SU-DHL-6 (cell line): ENCODE results near the gene PAWR.

Source experiments
- H2AFZ ChIP-seq: fragments of 200-600 bp; sonication (generic); 2 replicates; pipeline ENCODE4 v1.6.1; 2014; ENCODE audit warnings: low read depth, mild to moderate bottlenecking, moderate library complexity, mixed read lengths, antibody characterized with exemption, low read length; ENCODE audit not compliant: severe bottlenecking
- H3F3A ChIP-seq: fragments of 200-600 bp; shearing (Covaris generic); 2 replicates; pipeline ENCODE4 v1.6.0; 2016; ENCODE audit warnings: antibody characterized with exemption, mild to moderate bottlenecking; ENCODE audit not compliant: insufficient read depth
- H3K27ac ChIP-seq: fragments of 200-600 bp; sonication (generic); 2 replicates; pipeline ENCODE4 v1.5.1; 2016; ENCODE audit warnings: low read depth, mild to moderate bottlenecking, low read length, moderate library complexity, mixed read lengths
- H3K27me3 ChIP-seq: fragments of 200-600 bp; sonication (generic), shearing (Covaris generic); 2 replicates; pipeline ENCODE4 v1.6.0; 2014; ENCODE audit warnings: mild to moderate bottlenecking, low read length
- H3K36me3 ChIP-seq: fragments of 200-600 bp; sonication (generic); 2 replicates; pipeline ENCODE4 v1.6.1; 2014; ENCODE audit warnings: mild to moderate bottlenecking, low read length, mixed read lengths
- H3K4me2 ChIP-seq: fragments of 300-600, 200-600 bp; shearing (Covaris generic), sonication (generic); 2 replicates; pipeline ENCODE4 v1.6.0; 2014; ENCODE audit warnings: low read length, low read depth, mild to moderate bottlenecking; ENCODE audit not compliant: poor library complexity, severe bottlenecking
- H3K4me3 ChIP-seq: fragments of 200-600 bp; sonication (generic); 2 replicates; pipeline ENCODE4 v1.5.1; 2014; ENCODE audit warnings: antibody characterized with exemption, low read length, mild to moderate bottlenecking, mixed read lengths; ENCODE audit not compliant: insufficient read depth, poor library complexity, severe bottlenecking
- H3K79me2 ChIP-seq: fragments of 200-600 bp; sonication (generic); 2 replicates; pipeline ENCODE4 v1.6.1; 2014; ENCODE audit warnings: mild to moderate bottlenecking, low read length, moderate library complexity; ENCODE audit not compliant: insufficient read depth
- H3K9ac ChIP-seq: fragments of 200-600 bp; sonication (generic); 2 replicates; pipeline ENCODE4 v1.7.0; 2014; ENCODE audit warnings: mild to moderate bottlenecking, low read length
- H3K9me2 ChIP-seq: fragments of 200-600 bp; sonication (generic); replicated peaks from 2 replicates; pipeline ENCODE4 v1.6.1; 2014; ENCODE audit warnings: low read length; ENCODE audit not compliant: insufficient read depth
- H3K9me3 ChIP-seq: fragments of 200-600 bp; sonication (generic); 2 replicates; pipeline ENCODE4 v1.6.1; 2014; ENCODE audit warnings: low read length, mixed read lengths; ENCODE audit not compliant: insufficient read depth
- H4K20me1 ChIP-seq: fragments of 200-600 bp; sonication (generic); 2 replicates; pipeline ENCODE4 v1.6.1; 2014; ENCODE audit warnings: low read depth, mild to moderate bottlenecking, antibody characterized with exemption, low read length, moderate library complexity, mixed read lengths
- EZH2phosphoT487 ChIP-seq: fragments of 200-600 bp; sonication (generic), shearing (Covaris generic); conservative IDR thresholded peaks from 2 replicates; pipeline ENCODE4 v1.6.1; 2018; ENCODE audit warnings: mild to moderate bottlenecking, antibody characterized with exemption, low read length, moderate library complexity, mixed read lengths
- TF ChIP-seq, protein P1 (sequence below): fragments of 200-600 bp; sonication (generic); IDR thresholded peaks from one replicate; pipeline ENCODE4 v1.5.1; 2017; ENCODE audit warnings: antibody characterized with exemption, mild to moderate bottlenecking, low read length, moderate library complexity; ENCODE audit not compliant: insufficient read depth, poor library complexity, severe bottlenecking

PAWR gene

GRCh38 chr12:79592865-79593264, 97.9 kb downstream of the PAWR start:
- Histone ChIP-seq H3K4me3 (no peak overlapping the region), H3K36me3 (peaks cover 24% of the 10 kb centered on the region)
- TF ChIP-seq, protein P1, sequence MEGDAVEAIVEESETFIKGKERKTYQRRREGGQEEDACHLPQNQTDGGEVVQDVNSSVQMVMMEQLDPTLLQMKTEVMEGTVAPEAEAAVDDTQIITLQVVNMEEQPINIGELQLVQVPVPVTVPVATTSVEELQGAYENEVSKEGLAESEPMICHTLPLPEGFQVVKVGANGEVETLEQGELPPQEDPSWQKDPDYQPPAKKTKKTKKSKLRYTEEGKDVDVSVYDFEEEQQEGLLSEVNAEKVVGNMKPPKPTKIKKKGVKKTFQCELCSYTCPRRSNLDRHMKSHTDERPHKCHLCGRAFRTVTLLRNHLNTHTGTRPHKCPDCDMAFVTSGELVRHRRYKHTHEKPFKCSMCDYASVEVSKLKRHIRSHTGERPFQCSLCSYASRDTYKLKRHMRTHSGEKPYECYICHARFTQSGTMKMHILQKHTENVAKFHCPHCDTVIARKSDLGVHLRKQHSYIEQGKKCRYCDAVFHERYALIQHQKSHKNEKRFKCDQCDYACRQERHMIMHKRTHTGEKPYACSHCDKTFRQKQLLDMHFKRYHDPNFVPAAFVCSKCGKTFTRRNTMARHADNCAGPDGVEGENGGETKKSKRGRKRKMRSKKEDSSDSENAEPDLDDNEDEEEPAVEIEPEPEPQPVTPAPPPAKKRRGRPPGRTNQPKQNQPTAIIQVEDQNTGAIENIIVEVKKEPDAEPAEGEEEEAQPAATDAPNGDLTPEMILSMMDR: no peak
- TF ChIP-seq EZH2phosphoT487: no peak

DNA sequence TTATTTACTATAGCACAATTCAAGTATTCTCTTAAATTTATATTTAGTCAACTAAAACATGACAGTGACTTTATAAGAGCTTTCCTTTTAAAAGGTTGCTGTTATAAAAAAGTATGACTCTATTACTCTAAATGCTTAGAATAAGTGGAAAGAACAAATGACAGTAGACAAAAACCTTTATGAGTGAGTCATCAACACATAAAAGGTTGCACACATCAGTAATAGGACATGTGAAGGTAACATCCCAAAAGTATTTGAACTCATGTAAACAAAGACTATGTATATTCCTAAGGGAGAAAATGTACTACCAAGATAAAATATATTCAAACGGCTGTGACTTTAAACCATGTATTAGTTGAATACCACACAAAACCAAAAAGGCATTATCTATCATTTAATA, 98.8 kb downstream of the PAWR start:
- no peak overlapping the region for H2AFZ ChIP-seq
- TF ChIP-seq EZH2phosphoT487: no peak
- TF ChIP-seq, protein P1: no peak
- H3K4me3 ChIP-seq: no peak overlapping the region
- no peak overlapping the region for H3K4me2 ChIP-seq
- no peak overlapping the region for H3K9ac ChIP-seq
- no peaks in the 10 kb centered on the region for H3K79me2 ChIP-seq
- H3K27ac ChIP-seq: no peak overlapping the region
- H4K20me1 ChIP-seq: no peaks in the 10 kb centered on the region
- H3K9me3 ChIP-seq: no peaks in the 10 kb centered on the region
- H3K36me3 ChIP-seq: peaks cover 29% of the 10 kb centered on the region
- H3K27me3 ChIP-seq: no peaks in the 10 kb centered on the region
- 0 out of 2 replicates have a peak, but pooled peaks cover 3% of the 10 kb centered on the region for H3F3A ChIP-seq
- H3K9me2 ChIP-seq: no peaks in the 10 kb centered on the region

More at GRCh38 chr12:79592865-79593264, 97.9 kb downstream of the PAWR start:
- Histone ChIP-seq H3F3A (no peaks in the 10 kb centered on the region), H3K9me2 (no peaks in the 10 kb centered on the region), H3K9me3 (no peaks in the 10 kb centered on the region), H3K9ac (no peak overlapping the region), H3K4me2 (no peak overlapping the region), H3K79me2 (no peaks in the 10 kb centered on the region), H2AFZ (no peak overlapping the region), H3K27ac (no peak overlapping the region), H4K20me1 (no peaks in the 10 kb centered on the region), H3K27me3 (no peaks in the 10 kb centered on the region)

- H3K4me3 ChIP-seq: no peak overlapping the region
- no peaks in the 10 kb centered on the region for H3K79me2 ChIP-seq
- H3K9me2 ChIP-seq: no peaks in the 10 kb centered on the region
- H4K20me1 ChIP-seq: no peaks in the 10 kb centered on the region
- H3K9ac ChIP-seq: no peak overlapping the region
- no peak for TF ChIP-seq EZH2phosphoT487
- TF ChIP-seq, protein P1: no peak
- peaks cover 34% of the 10 kb centered on the region for H3K36me3 ChIP-seq
- H3K27ac ChIP-seq: no peak overlapping the region
- 0 out of 2 replicates have a peak, but pooled peaks cover 6% of the 10 kb centered on the region for H3F3A ChIP-seq
- H3K9me3 ChIP-seq: no peaks in the 10 kb centered on the region
- H3K27me3 ChIP-seq: no peaks in the 10 kb centered on the region
- H3K4me2 ChIP-seq: no peak overlapping the region
- no peak overlapping the region for H2AFZ ChIP-seq
These were observed 100.0 kb downstream of the PAWR start for GRCh38 chr12:79590751-79591150.
